HepG2 (cell line): ENCODE measurements around the gene KREMEN1. TPM values are rescaled to one million over a fixed set of nuclear protein-coding genes. Genes with fewer than 3 reads are reported as not detected.

Experiments used
- AHR ChIP-seq: IDR thresholded peaks from 2 replicates; pipeline ENCODE4 v1.6.1; 2018; ENCODE audit warnings: missing genetic modification reagents, missing compliant biosample characterization
- ARNT2 ChIP-seq: sonication (generic); formaldehyde crosslinking; IDR thresholded peaks from 2 replicates; pipeline ENCODE4 v1.8.0; 2022; ENCODE audit warnings: mild to moderate bottlenecking, low read depth, missing genetic modification reagents, moderate library complexity
- HDAC2 ChIP-seq: sonication (generic); formaldehyde crosslinking; IDR thresholded peaks from 2 replicates; pipeline ENCODE4 v1.4.0; 2020; ENCODE audit warnings: missing genetic modification reagents
- HNRNPK ChIP-seq: fragments of 200-400 bp; formaldehyde crosslinking; IDR thresholded peaks from 2 replicates; pipeline ENCODE4 v1.6.1; 2018; ENCODE audit warnings: low read length, low read depth, moderate library complexity, mild to moderate bottlenecking; ENCODE audit not compliant: poor library complexity, severe bottlenecking
- KAT7 ChIP-seq: IDR thresholded peaks from 2 replicates; pipeline ENCODE4 v1.6.1; 2018; ENCODE audit warnings: borderline replicate concordance, missing compliant biosample characterization
- MAZ ChIP-seq, 2 experiments: sonication (generic) in 1 of 2; formaldehyde crosslinking in 1 of 2; IDR thresholded peaks; 2 replicates each; pipeline versions ENCODE4 v1.5.0 to v1.6.1; 2012 to 2020; ENCODE audit warnings: low read depth in 2 of 2, mild to moderate bottlenecking in 2 of 2, borderline replicate concordance in 1 of 2, improper control_type of control experiment in 1 of 2, low read length in 1 of 2, missing genetic modification reagents in 1 of 2, moderate library complexity in 1 of 2
- RAD21 ChIP-seq: fragments of 450-650 bp; formaldehyde crosslinking; IDR thresholded peaks from 2 replicates; pipeline ENCODE4 v1.5.0; 2020; ENCODE audit warnings: mild to moderate bottlenecking
- RARA ChIP-seq: IDR thresholded peaks from 2 replicates; pipeline ENCODE4 v1.6.1; 2016; ENCODE audit warnings: missing genetic modification reagents, missing compliant biosample characterization
- RARG ChIP-seq: sonication (generic); formaldehyde crosslinking; IDR thresholded peaks from 2 replicates; pipeline ENCODE4 v1.4.0; 2020; ENCODE audit warnings: low read depth, mild to moderate bottlenecking, missing genetic modification reagents
- SPEN ChIP-seq: sonication (generic); formaldehyde crosslinking; IDR thresholded peaks from 2 replicates; pipeline ENCODE4 v1.5.1; 2020; ENCODE audit warnings: low read depth, mild to moderate bottlenecking, missing genetic modification reagents
- STAG1 ChIP-seq: sonication (generic); formaldehyde crosslinking; IDR thresholded peaks from 2 replicates; pipeline ENCODE4 v1.4.0; 2020; ENCODE audit warnings: missing genetic modification reagents
- ZFY ChIP-seq: sonication (generic); formaldehyde crosslinking; IDR thresholded peaks from 2 replicates; pipeline ENCODE4 v1.4.0; 2020; ENCODE audit warnings: missing genetic modification reagents
- ZNF33B ChIP-seq: sonication (generic); formaldehyde crosslinking; IDR thresholded peaks from 2 replicates; pipeline ENCODE4 v1.5.1; 2020; ENCODE audit warnings: mild to moderate bottlenecking, missing genetic modification reagents
- ZNF382 ChIP-seq: sonication (generic); formaldehyde crosslinking; IDR thresholded peaks from 2 replicates; pipeline ENCODE4 v1.5.0; 2020; ENCODE audit warnings: missing genetic modification reagents, mild to moderate bottlenecking, borderline replicate concordance
- ZNF556 ChIP-seq: sonication (generic); formaldehyde crosslinking; IDR thresholded peaks from 2 replicates; pipeline ENCODE4 v1.4.0; 2020; ENCODE audit warnings: mild to moderate bottlenecking, missing genetic modification reagents, borderline replicate concordance
- ZNF768 ChIP-seq: sonication (generic); formaldehyde crosslinking; IDR thresholded peaks from 2 replicates; pipeline ENCODE4 v1.4.0; 2020; ENCODE audit warnings: missing genetic modification reagents
- polyA plus RNA-seq, 8 experiments: library from polyadenylated mRNA; depleted of rRNA in 3 of 8; stranded (reverse) in 7 of 8; unstranded in 1 of 8; fragments of >200 nt; fragmentation: Illumina TruSeq in 4 of 8; extraction: Trizol in 4 of 8; gene quantifications; 2 replicates each; pipeline versions ENCODE4 v1.2.1 to v1.2.3, GENCODE V29; 2011 to 2016; ENCODE audit warnings: low read depth in 4 of 8, missing spikeins in 1 of 8, mixed read lengths in 1 of 8; ENCODE audit not compliant: insufficient read depth in 1 of 8
- total RNA-seq, 5 experiments: library from RNA; depleted of rRNA; stranded (reverse); fragments of >200 nt; fragmentation: Illumina TruSeq; extraction: Trizol; gene quantifications; 2 replicates each; pipeline ENCODE4 v1.2.3, GENCODE V29; 2016; ENCODE audit warnings: low read depth in 1 of 5
- TF ChIP-seq, protein P1 (sequence below): sonication (generic); formaldehyde crosslinking; IDR thresholded peaks from 2 replicates; pipeline ENCODE4 v1.4.0; 2020; ENCODE audit warnings: missing genetic modification reagents
- TF ChIP-seq, protein P2 (sequence below): sonication (generic); formaldehyde crosslinking; IDR thresholded peaks from 2 replicates; pipeline ENCODE4 v1.8.0; 2022; ENCODE audit warnings: missing genetic modification reagents, mild to moderate bottlenecking, moderate library complexity, borderline replicate concordance
- TF ChIP-seq, protein P3 (sequence below): sonication (generic); formaldehyde crosslinking; IDR thresholded peaks from 2 replicates; pipeline ENCODE4 v1.8.0; 2022; ENCODE audit warnings: missing genetic modification reagents, mild to moderate bottlenecking, inconsistent platforms, borderline replicate concordance
- TF ChIP-seq, protein P4 (sequence below): sonication (generic); formaldehyde crosslinking; IDR thresholded peaks from 2 replicates; pipeline ENCODE4 v1.8.1; 2023; ENCODE audit warnings: mild to moderate bottlenecking, moderate library complexity, missing genetic modification reagents

Gene KREMEN1
- total and polyA plus RNA-seq, 2 of the 13 experiments (the other 11 are each of a cell fraction or from before 2014, with no cell fraction given), result 9.8 to 13.8 TPM

DNA sequence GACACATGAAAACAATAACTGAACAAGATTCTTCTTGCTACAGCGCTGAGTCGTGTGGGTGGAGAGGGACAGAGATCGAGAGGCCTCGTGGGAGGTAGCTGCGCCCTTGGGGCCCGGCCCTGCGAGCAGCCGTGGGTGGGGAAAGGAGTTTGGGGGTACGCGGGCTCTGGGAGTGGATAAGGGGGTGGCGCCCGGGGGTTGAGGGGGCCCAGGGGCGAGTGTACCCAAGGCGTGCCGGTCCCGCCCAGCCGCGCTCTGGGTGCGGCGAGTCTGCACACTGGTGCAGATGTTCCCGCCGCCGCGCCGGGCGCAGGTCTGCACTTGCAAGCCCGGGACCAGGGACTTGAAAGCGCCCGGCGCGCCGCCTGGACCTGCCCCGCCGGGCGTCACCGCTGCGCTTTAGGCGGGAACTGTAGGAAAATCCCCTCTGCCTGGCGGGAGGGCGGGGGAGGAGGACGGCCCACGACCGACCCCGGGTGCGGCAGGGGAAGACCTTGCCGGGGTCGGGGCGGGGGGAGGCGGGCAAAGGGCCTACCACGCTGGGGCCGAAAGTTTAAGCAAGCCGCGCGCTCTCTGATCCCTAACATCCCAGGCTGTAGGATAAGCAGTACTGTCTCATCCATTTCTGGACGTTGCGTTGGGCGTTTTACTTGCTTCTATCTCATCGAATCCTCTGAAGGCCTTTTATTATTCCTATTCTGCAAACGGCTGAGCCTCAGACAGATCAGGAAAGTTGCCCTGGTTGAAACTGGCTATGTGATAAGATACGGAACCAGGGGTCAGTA, 1.4 kb upstream of the KREMEN1 start (continued):
- TF ChIP-seq AHR (CRISPR knock-in tag), result no peak
- TF ChIP-seq, protein P1, sequence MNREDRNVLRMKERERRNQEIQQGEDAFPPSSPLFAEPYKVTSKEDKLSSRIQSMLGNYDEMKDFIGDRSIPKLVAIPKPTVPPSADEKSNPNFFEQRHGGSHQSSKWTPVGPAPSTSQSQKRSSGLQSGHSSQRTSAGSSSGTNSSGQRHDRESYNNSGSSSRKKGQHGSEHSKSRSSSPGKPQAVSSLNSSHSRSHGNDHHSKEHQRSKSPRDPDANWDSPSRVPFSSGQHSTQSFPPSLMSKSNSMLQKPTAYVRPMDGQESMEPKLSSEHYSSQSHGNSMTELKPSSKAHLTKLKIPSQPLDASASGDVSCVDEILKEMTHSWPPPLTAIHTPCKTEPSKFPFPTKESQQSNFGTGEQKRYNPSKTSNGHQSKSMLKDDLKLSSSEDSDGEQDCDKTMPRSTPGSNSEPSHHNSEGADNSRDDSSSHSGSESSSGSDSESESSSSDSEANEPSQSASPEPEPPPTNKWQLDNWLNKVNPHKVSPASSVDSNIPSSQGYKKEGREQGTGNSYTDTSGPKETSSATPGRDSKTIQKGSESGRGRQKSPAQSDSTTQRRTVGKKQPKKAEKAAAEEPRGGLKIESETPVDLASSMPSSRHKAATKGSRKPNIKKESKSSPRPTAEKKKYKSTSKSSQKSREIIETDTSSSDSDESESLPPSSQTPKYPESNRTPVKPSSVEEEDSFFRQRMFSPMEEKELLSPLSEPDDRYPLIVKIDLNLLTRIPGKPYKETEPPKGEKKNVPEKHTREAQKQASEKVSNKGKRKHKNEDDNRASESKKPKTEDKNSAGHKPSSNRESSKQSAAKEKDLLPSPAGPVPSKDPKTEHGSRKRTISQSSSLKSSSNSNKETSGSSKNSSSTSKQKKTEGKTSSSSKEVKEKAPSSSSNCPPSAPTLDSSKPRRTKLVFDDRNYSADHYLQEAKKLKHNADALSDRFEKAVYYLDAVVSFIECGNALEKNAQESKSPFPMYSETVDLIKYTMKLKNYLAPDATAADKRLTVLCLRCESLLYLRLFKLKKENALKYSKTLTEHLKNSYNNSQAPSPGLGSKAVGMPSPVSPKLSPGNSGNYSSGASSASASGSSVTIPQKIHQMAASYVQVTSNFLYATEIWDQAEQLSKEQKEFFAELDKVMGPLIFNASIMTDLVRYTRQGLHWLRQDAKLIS, result no peak
- no peak for TF ChIP-seq RARG (CRISPR knock-in tag)
- no peak for TF ChIP-seq ZNF556
- 0 out of 2 replicates have a peak, but pooled peaks have one; percentile 7 for TF ChIP-seq RAD21 (CRISPR knock-in tag)
- TF ChIP-seq MAZ (IDR thresholded peaks at IDR 0.05; ENCODE audit: borderline replicate concordance, low read depth, low read length), result 0 out of 2 replicates have a peak, but pooled peaks have one; percentile 25
- TF ChIP-seq MAZ (CRISPR knock-in tag; IDR thresholded peaks at IDR 0.05; ENCODE audit: low read depth), result no peak
- TF ChIP-seq ZNF33B (CRISPR knock-in tag), result no peak
- 0 out of 2 replicates have a peak, but pooled peaks have one; percentile 33 for TF ChIP-seq ARNT2 (CRISPR knock-in tag)
- peak; percentile 69 for TF ChIP-seq HNRNPK
- peak; percentile 40 for TF ChIP-seq RARA (CRISPR knock-in tag)
- TF ChIP-seq, protein P2, sequence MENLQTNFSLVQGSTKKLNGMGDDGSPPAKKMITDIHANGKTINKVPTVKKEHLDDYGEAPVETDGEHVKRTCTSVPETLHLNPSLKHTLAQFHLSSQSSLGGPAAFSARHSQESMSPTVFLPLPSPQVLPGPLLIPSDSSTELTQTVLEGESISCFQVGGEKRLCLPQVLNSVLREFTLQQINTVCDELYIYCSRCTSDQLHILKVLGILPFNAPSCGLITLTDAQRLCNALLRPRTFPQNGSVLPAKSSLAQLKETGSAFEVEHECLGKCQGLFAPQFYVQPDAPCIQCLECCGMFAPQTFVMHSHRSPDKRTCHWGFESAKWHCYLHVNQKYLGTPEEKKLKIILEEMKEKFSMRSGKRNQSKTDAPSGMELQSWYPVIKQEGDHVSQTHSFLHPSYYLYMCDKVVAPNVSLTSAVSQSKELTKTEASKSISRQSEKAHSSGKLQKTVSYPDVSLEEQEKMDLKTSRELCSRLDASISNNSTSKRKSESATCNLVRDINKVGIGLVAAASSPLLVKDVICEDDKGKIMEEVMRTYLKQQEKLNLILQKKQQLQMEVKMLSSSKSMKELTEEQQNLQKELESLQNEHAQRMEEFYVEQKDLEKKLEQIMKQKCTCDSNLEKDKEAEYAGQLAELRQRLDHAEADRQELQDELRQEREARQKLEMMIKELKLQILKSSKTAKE (CRISPR knock-in tag), result peak; percentile 27; the same call in 1 of the 2 replicates
- TF ChIP-seq, protein P3, sequence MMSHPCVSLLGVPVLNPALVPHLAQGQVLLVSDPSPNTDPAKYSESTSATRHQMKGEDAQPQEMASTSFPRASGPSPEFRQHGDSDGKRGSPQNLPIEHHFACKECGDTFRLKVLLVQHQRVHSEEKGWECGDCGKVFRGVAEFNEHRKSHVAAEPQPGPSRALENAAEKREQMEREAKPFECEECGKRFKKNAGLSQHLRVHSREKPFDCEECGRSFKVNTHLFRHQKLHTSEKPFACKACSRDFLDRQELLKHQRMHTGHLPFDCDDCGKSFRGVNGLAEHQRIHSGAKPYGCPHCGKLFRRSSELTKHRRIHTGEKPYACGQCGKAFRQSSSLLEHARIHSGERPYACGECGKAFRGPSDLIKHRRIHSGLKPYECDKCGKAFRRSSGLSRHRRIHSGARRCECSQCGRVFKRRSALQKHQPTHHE (CRISPR knock-in tag), result no peak
- peak; percentile 19; the same call in 1 of the 2 replicates for TF ChIP-seq HDAC2 (CRISPR knock-in tag)
- no peak for TF ChIP-seq SPEN
- TF ChIP-seq, protein P4, sequence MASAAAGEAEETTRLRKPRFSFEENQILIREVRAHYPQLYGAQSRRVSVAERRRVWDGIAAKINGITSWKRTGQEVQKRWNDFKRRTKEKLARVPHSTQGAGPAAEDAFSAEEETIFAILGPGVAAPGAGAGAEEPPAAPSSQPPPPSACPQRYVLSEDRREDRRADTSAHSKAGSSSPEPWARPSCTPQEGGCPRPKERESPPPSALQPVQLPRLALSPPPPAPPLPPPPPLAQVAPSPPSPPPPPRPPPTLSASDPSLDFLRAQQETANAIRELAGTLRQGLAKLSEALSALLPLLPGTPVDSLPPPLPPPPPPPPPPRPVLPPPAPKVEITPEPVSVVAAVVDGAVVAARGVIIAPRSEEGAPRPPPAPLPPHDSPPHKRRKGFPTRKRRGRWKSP, result peak; percentile 80
- TF ChIP-seq ZNF382 (CRISPR knock-in tag), result no peak
- no peak for TF ChIP-seq KAT7
- TF ChIP-seq ZFY (CRISPR knock-in tag), result peak; percentile 58
- peak; percentile 5; the same call in 1 of the 2 replicates for TF ChIP-seq STAG1
- TF ChIP-seq ZNF768, result peak; percentile 56; the same call in 1 of the 2 replicates
